Loucy (cell line): ENCODE measurements around the gene TMEM187.
A peak's percentile ranks its signal among the peaks of the same experiment; 100 is the strongest.
"Not testable (repeated sequence)": the region's sequence is repeated elsewhere in the genome, so short reads cannot be mapped to it uniquely, and the experiment has no call there.

ENCODE experiments used
- H2AFZ ChIP-seq: fragments of 200-600 bp; sonication (generic); 2 replicates; pipeline ENCODE4 v1.6.0; 2016; ENCODE audit warnings: antibody characterized with exemption, mild to moderate bottlenecking, low read length, moderate library complexity
- H3F3A ChIP-seq: fragments of 200-600 bp; 2 replicates; pipeline ENCODE4 v1.6.0; 2016; ENCODE audit warnings: antibody characterized with exemption, low read depth, mild to moderate bottlenecking
- H3K27me3 ChIP-seq: fragments of 200-600 bp; sonication (generic); 2 replicates; pipeline ENCODE4 v1.6.1; 2014; ENCODE audit warnings: low read length, mild to moderate bottlenecking; ENCODE audit not compliant: insufficient read depth, poor library complexity, severe bottlenecking
- H3K36me3 ChIP-seq: fragments of 200-600 bp; sonication (generic); 2 replicates; pipeline ENCODE4 v1.6.1; 2016; ENCODE audit warnings: low read length; ENCODE audit not compliant: insufficient read depth
- H3K4me1 ChIP-seq: fragments of 200-600 bp; sonication (generic); 2 replicates; pipeline ENCODE4 v1.5.1; 2014; ENCODE audit warnings: low read length, mild to moderate bottlenecking; ENCODE audit not compliant: insufficient read depth, poor library complexity, severe bottlenecking
- H3K4me2 ChIP-seq: fragments of 200-600 bp; sonication (generic); 2 replicates; pipeline ENCODE4 v1.6.0; 2014; ENCODE audit warnings: antibody characterized with exemption, low read length, low read depth, mild to moderate bottlenecking; ENCODE audit not compliant: poor library complexity, severe bottlenecking
- H3K4me3 ChIP-seq: fragments of 200-600 bp; sonication (generic); 2 replicates; pipeline ENCODE4 v1.5.1; 2014; ENCODE audit warnings: low read length, mild to moderate bottlenecking, mixed read lengths; ENCODE audit not compliant: poor library complexity, severe bottlenecking
- H3K79me2 ChIP-seq: fragments of 200-600 bp; sonication (generic); 2 replicates; pipeline ENCODE4 v1.6.1; 2014; ENCODE audit warnings: low read length; ENCODE audit not compliant: insufficient read depth
- H3K9ac ChIP-seq: fragments of 200-600 bp; sonication (generic); 2 replicates; pipeline ENCODE4 v1.6.0; 2014; ENCODE audit warnings: mild to moderate bottlenecking, low read depth, low read length, moderate library complexity; ENCODE audit not compliant: poor library complexity, severe bottlenecking
- H3K9me2 ChIP-seq: fragments of 200-600 bp; sonication (generic); replicated peaks from 2 replicates; pipeline ENCODE4 v1.6.1; 2016; ENCODE audit warnings: low read depth, low read length, mixed read lengths
- H3K9me3 ChIP-seq: fragments of 200-600 bp; sonication (generic); 2 replicates; pipeline ENCODE4 v1.6.1; 2014; ENCODE audit warnings: mild to moderate bottlenecking, antibody characterized with exemption, low read length, low read depth; ENCODE audit not compliant: insufficient read depth
- H4K20me1 ChIP-seq: fragments of 200-600 bp; sonication (generic); 2 replicates; pipeline ENCODE4 v1.6.0; 2014; ENCODE audit warnings: antibody characterized with exemption, low read length, mild to moderate bottlenecking; ENCODE audit not compliant: insufficient read depth, poor library complexity, severe bottlenecking
- EZH2phosphoT487 ChIP-seq: fragments of 200-600 bp; IDR thresholded peaks from 2 replicates; pipeline ENCODE4 v1.6.1; 2018; ENCODE audit warnings: antibody characterized with exemption, mild to moderate bottlenecking, moderate library complexity, borderline replicate concordance
- TF ChIP-seq, protein P1 (sequence below): fragments of 200-600 bp; sonication (generic); conservative IDR thresholded peaks from 2 replicates; pipeline ENCODE4 v1.5.1; 2014; ENCODE audit warnings: mild to moderate bottlenecking, antibody characterized with exemption, low read length

TMEM187 gene

DNA sequence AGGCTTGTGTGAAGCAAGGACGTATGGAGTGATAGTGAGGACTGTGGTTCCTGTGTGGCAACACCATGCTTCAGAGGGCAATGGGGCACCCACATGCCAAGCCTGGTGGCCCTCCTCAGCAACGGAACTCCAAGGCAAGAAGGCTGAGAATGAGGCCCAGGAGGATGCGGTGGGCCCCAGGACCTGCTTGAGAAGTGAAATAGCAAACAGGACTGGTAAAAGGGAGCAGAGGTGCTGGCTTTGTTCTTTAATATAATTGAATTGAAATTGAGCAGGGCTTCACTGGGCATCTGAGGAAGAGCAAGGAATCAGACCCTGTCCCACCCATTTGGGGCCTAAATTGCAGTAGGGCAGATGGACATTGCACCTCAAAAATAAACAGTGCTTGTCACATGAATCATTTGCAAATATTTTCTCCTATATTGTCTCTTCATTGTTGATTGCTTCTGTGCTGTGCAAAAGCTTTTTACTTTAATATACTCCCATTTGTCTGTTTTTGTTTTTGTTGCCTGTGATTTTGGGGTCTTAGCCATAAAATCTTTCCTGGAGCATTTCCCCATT lies 2.3 kb downstream of the TMEM187 start:
- Histone ChIP-seq H4K20me1 (peaks cover 5% of the 10 kb centered on the region), H2AFZ (no peak overlapping the region), H3K79me2 (peaks cover 39% of the 10 kb centered on the region), H3K4me1 (peaks cover 18% of the 10 kb centered on the region), H3F3A (peaks cover 10% of the 10 kb centered on the region; the same call in 1 of the 2 replicates), H3K4me3 (peak overlapping the region; percentile 97), H3K9me3 (no peaks in the 10 kb centered on the region), H3K9ac (peak overlapping the region; percentile 100), H3K9me2 (no peaks in the 10 kb centered on the region), H3K27me3 (peaks cover under 1% of the 10 kb centered on the region), H3K36me3 (no peaks in the 10 kb centered on the region), H3K4me2 (peak overlapping the region; percentile 98)
- no peak for TF ChIP-seq EZH2phosphoT487
- TF ChIP-seq, protein P1, sequence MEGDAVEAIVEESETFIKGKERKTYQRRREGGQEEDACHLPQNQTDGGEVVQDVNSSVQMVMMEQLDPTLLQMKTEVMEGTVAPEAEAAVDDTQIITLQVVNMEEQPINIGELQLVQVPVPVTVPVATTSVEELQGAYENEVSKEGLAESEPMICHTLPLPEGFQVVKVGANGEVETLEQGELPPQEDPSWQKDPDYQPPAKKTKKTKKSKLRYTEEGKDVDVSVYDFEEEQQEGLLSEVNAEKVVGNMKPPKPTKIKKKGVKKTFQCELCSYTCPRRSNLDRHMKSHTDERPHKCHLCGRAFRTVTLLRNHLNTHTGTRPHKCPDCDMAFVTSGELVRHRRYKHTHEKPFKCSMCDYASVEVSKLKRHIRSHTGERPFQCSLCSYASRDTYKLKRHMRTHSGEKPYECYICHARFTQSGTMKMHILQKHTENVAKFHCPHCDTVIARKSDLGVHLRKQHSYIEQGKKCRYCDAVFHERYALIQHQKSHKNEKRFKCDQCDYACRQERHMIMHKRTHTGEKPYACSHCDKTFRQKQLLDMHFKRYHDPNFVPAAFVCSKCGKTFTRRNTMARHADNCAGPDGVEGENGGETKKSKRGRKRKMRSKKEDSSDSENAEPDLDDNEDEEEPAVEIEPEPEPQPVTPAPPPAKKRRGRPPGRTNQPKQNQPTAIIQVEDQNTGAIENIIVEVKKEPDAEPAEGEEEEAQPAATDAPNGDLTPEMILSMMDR, result no peak

DNA sequence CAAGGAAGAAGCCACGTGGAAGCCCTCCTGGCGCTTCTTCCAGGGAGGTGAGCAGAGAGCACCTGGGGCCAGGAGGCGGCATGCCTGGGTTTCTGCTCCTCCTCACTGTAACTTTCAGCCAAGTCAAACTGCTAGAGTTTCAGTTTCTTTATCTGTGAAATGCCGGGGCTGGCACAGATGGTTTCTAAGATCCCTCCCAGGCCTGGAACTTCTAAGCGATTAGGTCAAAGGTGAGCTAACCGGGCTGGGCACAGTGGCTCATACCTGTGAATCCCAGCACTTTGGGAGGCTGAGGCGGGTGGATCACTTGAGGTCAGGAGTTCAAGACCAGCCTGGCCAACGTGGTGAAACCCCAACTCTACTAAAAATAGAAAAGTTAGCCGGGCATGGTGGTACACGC lies 7.8 kb downstream of the TMEM187 start:
- H3K9me2 ChIP-seq, H3K9me3 ChIP-seq, H4K20me1 ChIP-seq, H3K4me3 ChIP-seq, H3K27me3 ChIP-seq, H3F3A ChIP-seq, H2AFZ ChIP-seq, H3K36me3 ChIP-seq: not testable (repeated sequence)
- Histone ChIP-seq H3K4me2 (peak overlapping the region; percentile 83), H3K79me2 (peaks cover 12% of the 10 kb centered on the region; the same call in 1 of the 2 replicates), H3K9ac (peak overlapping the region; percentile 86), H3K4me1 (peaks cover 45% of the 10 kb centered on the region)

GRCh38 chrX:153981231-153981630 lies 8.7 kb downstream of the TMEM187 start:
- Histone ChIP-seq H3K4me2 (peak overlapping the region; percentile 83), H3K4me1 (peaks cover 46% of the 10 kb centered on the region), H3K9ac (peak overlapping the region; percentile 86), H3K4me3 (peak overlapping the region; percentile 70), H3K79me2 (peaks cover 6% of the 10 kb centered on the region; the same call in 1 of the 2 replicates), H3K9me2 (no peaks in the 10 kb centered on the region), H3K36me3 (no peaks in the 10 kb centered on the region), H3K9me3 (no peaks in the 10 kb centered on the region), H3K27me3 (no peaks in the 10 kb centered on the region), H2AFZ (no peak overlapping the region), H3F3A (peaks cover 6% of the 10 kb centered on the region; the same call in 1 of the 2 replicates), H4K20me1 (no peaks in the 10 kb centered on the region)
- TF ChIP-seq, protein P1, result no peak
- no peak for TF ChIP-seq EZH2phosphoT487
